ENCODE measurements around the gene UNC13B. TPM values are rescaled to one million over a fixed set of nuclear protein-coding genes. Genes with fewer than 3 reads are reported as not detected.

UNC13B gene
- total and polyA plus RNA-seq, 2 of the 13 experiments (the other 11 are each of a cell fraction or from before 2014, with no cell fraction given) = 14.0 to 18.3 TPM

- TF ChIP-seq ZNF441 (CRISPR knock-in tag; IDR thresholded peaks at IDR 0.05; ENCODE audit: borderline replicate concordance) (0 out of 2 replicates have a peak, but pooled peaks have one; percentile 36), ZFP91 (CRISPR knock-in tag; IDR thresholded peaks at IDR 0.05; ENCODE audit: borderline replicate concordance) (peak; percentile 92), KDM3A (CRISPR knock-in tag; IDR thresholded peaks at IDR 0.05; ENCODE audit: low read depth) (peak; percentile 91; the same call in 1 of the 2 replicates), ZNF572 (CRISPR knock-in tag; IDR thresholded peaks at IDR 0.05) (peak; percentile 89; the same call in 1 of the 2 replicates), EED (CRISPR knock-in tag; IDR thresholded peaks at IDR 0.05) (0 out of 2 replicates have a peak, but pooled peaks have one; percentile 55), NRL (CRISPR knock-in tag; IDR thresholded peaks at IDR 0.05; ENCODE audit: borderline replicate concordance) (peak; percentile 74; the same call in 1 of the 2 replicates), SYNCRIP (IDR thresholded peaks at IDR 0.05; ENCODE audit: insufficient read depth, low read depth, low read length) (no peak), AGO2 (optimal IDR thresholded peaks at IDR 0.05; ENCODE audit: low read depth, low read length) (no peak), BCL6 (CRISPR knock-in tag; IDR thresholded peaks at IDR 0.05) (peak; percentile 42; the same call in 1 of the 2 replicates), TMF1 (CRISPR knock-in tag; IDR thresholded peaks at IDR 0.05; ENCODE audit: low read depth) (no peak)
- TF ChIP-seq, protein P1, sequence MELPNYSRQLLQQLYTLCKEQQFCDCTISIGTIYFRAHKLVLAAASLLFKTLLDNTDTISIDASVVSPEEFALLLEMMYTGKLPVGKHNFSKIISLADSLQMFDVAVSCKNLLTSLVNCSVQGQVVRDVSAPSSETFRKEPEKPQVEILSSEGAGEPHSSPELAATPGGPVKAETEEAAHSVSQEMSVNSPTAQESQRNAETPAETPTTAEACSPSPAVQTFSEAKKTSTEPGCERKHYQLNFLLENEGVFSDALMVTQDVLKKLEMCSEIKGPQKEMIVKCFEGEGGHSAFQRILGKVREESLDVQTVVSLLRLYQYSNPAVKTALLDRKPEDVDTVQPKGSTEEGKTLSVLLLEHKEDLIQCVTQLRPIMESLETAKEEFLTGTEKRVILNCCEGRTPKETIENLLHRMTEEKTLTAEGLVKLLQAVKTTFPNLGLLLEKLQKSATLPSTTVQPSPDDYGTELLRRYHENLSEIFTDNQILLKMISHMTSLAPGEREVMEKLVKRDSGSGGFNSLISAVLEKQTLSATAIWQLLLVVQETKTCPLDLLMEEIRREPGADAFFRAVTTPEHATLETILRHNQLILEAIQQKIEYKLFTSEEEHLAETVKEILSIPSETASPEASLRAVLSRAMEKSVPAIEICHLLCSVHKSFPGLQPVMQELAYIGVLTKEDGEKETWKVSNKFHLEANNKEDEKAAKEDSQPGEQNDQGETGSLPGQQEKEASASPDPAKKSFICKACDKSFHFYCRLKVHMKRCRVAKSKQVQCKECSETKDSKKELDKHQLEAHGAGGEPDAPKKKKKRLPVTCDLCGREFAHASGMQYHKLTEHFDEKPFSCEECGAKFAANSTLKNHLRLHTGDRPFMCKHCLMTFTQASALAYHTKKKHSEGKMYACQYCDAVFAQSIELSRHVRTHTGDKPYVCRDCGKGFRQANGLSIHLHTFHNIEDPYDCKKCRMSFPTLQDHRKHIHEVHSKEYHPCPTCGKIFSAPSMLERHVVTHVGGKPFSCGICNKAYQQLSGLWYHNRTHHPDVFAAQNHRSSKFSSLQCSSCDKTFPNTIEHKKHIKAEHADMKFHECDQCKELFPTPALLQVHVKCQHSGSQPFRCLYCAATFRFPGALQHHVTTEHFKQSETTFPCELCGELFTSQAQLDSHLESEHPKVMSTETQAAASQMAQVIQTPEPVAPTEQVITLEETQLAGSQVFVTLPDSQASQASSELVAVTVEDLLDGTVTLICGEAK (IDR thresholded peaks at IDR 0.05) = no peak
- TF ChIP-seq, protein P1 (CRISPR knock-in tag; IDR thresholded peaks at IDR 0.05) = 0 out of 2 replicates have a peak, but pooled peaks have one; percentile 35
- TF ChIP-seq, protein P2, sequence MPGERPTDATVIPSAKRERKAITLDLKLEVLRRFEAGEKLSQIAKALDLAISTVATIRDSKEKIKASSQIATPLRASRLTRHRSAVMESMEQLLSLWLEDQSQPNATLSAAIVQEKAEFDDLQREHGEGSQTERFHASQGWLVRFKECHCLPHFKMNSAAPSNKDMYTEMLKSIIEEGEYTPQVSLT (CRISPR knock-in tag; IDR thresholded peaks at IDR 0.05; ENCODE audit: borderline replicate concordance, low read depth) = no peak
- TF ChIP-seq, protein P3, sequence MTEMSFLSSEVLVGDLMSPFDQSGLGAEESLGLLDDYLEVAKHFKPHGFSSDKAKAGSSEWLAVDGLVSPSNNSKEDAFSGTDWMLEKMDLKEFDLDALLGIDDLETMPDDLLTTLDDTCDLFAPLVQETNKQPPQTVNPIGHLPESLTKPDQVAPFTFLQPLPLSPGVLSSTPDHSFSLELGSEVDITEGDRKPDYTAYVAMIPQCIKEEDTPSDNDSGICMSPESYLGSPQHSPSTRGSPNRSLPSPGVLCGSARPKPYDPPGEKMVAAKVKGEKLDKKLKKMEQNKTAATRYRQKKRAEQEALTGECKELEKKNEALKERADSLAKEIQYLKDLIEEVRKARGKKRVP (CRISPR knock-in tag; IDR thresholded peaks at IDR 0.05) = no peak
Measured at GRCh38 chr9:35161713-35162604, at the start of gene UNC13B (continued).
